GM23338 (cell line): Measurements from ENCODE around the gene SLC35F6. TPM values are rescaled to one million over a fixed set of nuclear protein-coding genes. Genes with fewer than 3 reads are reported as not detected.

Source experiments
- ATAC-seq: fragments of 200-7000 bp; cut with Tn5 transposase; 3 replicates; pipeline ENCODE4 v1.9.1; 2020
- DNase-seq: peaks from one replicate; pipeline ENCODE4 v3.0.0-alpha.2; 2015; ENCODE audit warnings: low spot score
- H2AFZ ChIP-seq: fragments of 200-600 bp; sonication (generic); 2 replicates; pipeline ENCODE4 v1.8.0; 2016; ENCODE audit warnings: antibody characterized with exemption, mild to moderate bottlenecking, moderate library complexity
- H3F3A ChIP-seq: fragments of 200-600 bp; sonication (generic); replicated peaks from 2 replicates; pipeline ENCODE4 v1.8.0; 2017; ENCODE audit warnings: antibody characterized with exemption, mixed run types, low read depth
- H3K27ac ChIP-seq: fragments of 200-600 bp; sonication (generic); 2 replicates; pipeline ENCODE4 v1.6.1; 2016; ENCODE audit warnings: low read depth
- H3K27me3 ChIP-seq: fragments of 200-600 bp; sonication (generic); 2 replicates; pipeline ENCODE4 v1.8.0; 2016; ENCODE audit warnings: mild to moderate bottlenecking, mixed run types, moderate library complexity; ENCODE audit not compliant: insufficient read depth
- H3K36me3 ChIP-seq: fragments of 200-600 bp; sonication (generic); 2 replicates; pipeline ENCODE4 v1.8.0; 2016; ENCODE audit warnings: mild to moderate bottlenecking; ENCODE audit not compliant: insufficient read depth
- H3K4me1 ChIP-seq: fragments of 200-600 bp; sonication (generic); 2 replicates; pipeline ENCODE4 v1.8.0; 2016; ENCODE audit warnings: mild to moderate bottlenecking, moderate library complexity; ENCODE audit not compliant: insufficient read depth
- H3K4me2 ChIP-seq: fragments of 200-600 bp; sonication (generic); 2 replicates; pipeline ENCODE4 v1.7.1; 2017; ENCODE audit warnings: mixed run types
- H3K4me3 ChIP-seq: fragments of 200-600 bp; sonication (generic); 2 replicates; pipeline ENCODE4 v1.6.1; 2016; ENCODE audit warnings: mixed run types
- H3K79me2 ChIP-seq: fragments of 200-600 bp; sonication (generic); replicated peaks from 2 replicates; pipeline ENCODE4 v1.8.0; 2017; ENCODE audit warnings: mild to moderate bottlenecking; ENCODE audit not compliant: insufficient read depth
- H3K9me2 ChIP-seq: fragments of 200-600 bp; sonication (generic); 2 replicates; pipeline ENCODE4 v1.8.0; 2017; ENCODE audit not compliant: insufficient read depth
- H4K20me1 ChIP-seq: fragments of 200-600 bp; sonication (generic); replicated peaks from 2 replicates; pipeline ENCODE4 v1.8.0; 2017; ENCODE audit warnings: mild to moderate bottlenecking; ENCODE audit not compliant: insufficient read depth
- H3K27ac Mint-ChIP-seq: 2 replicates; pipeline ENCODE4 v1.8.0; 2020; ENCODE audit warnings: inconsistent platforms, mild to moderate bottlenecking, moderate library complexity, mixed read lengths
- H3K27me3 Mint-ChIP-seq: 3 replicates; pipeline ENCODE4 v1.8.0; 2022; ENCODE audit warnings: low read depth, mild to moderate bottlenecking, moderate library complexity, mixed read lengths, inconsistent platforms; ENCODE audit not compliant: insufficient read depth, poor library complexity
- H3K36me3 Mint-ChIP-seq: 3 replicates; pipeline ENCODE4 v1.8.0; 2021; ENCODE audit warnings: low read depth, mild to moderate bottlenecking, inconsistent platforms, moderate library complexity, mixed read lengths
- H3K4me1 Mint-ChIP-seq: 3 replicates; pipeline ENCODE4 v1.8.0; 2020; ENCODE audit warnings: mild to moderate bottlenecking, inconsistent platforms, mixed read lengths
- H3K4me3 Mint-ChIP-seq: 3 replicates; pipeline ENCODE4 v1.8.0; 2021; ENCODE audit warnings: moderate library complexity, mild to moderate bottlenecking, inconsistent platforms, mixed read lengths
- H3K9me3 Mint-ChIP-seq: 3 replicates; pipeline ENCODE4 v1.8.0; 2020; ENCODE audit warnings: moderate library complexity, mild to moderate bottlenecking, inconsistent platforms, mixed read lengths
- CREB1 ChIP-seq: fragments of 250-450 bp; sonication (Bioruptor Pico); IDR thresholded peaks from 2 replicates; pipeline ENCODE4 v1.5.0; 2020; ENCODE audit warnings: low read depth, mild to moderate bottlenecking, moderate library complexity
- EZH2 ChIP-seq: fragments of 200-600 bp; sonication (generic); IDR thresholded peaks from one replicate; pipeline ENCODE4 v1.8.0; 2017; ENCODE audit warnings: antibody characterized with exemption, mild to moderate bottlenecking, low read depth; ENCODE audit not compliant: unreplicated experiment
- EZH2phosphoT487 ChIP-seq: fragments of 200-600 bp; sonication (generic); IDR thresholded peaks from one replicate; pipeline ENCODE4 v1.8.1; 2018; ENCODE audit warnings: antibody characterized with exemption; ENCODE audit not compliant: unreplicated experiment
- JUNB ChIP-seq: IDR thresholded peaks from one replicate; pipeline ENCODE4 v1.6.1; 2016; ENCODE audit warnings: antibody characterized with exemption; ENCODE audit not compliant: unreplicated experiment
- NANOG ChIP-seq: IDR thresholded peaks from 2 replicates; pipeline ENCODE4 v1.6.1; 2016; ENCODE audit warnings: antibody characterized with exemption, borderline replicate concordance
- POLR2AphosphoS5 ChIP-seq: IDR thresholded peaks from 2 replicates; pipeline ENCODE4 v1.6.1; 2016; ENCODE audit warnings: antibody characterized with exemption, low read depth
- STAT1 ChIP-seq: IDR thresholded peaks from one replicate; pipeline ENCODE4 v1.6.1; 2016; ENCODE audit warnings: antibody characterized with exemption; ENCODE audit not compliant: unreplicated experiment
- ZNF114 ChIP-seq: fragments of 250-450 bp; sonication (Bioruptor Pico); IDR thresholded peaks from 2 replicates; pipeline ENCODE4 v1.5.0; 2020; ENCODE audit warnings: mild to moderate bottlenecking, moderate library complexity
- ZNF331 ChIP-seq: fragments of 250-450 bp; sonication (Bioruptor Pico); IDR thresholded peaks from 2 replicates; pipeline ENCODE4 v1.5.0; 2020; ENCODE audit warnings: low read depth, mild to moderate bottlenecking, moderate library complexity
- polyA plus RNA-seq: library from polyadenylated mRNA; unstranded; fragments of >200 nt; fragmentation: Nextera tagmentation; extraction: Ambion mirVana; gene quantifications from 2 replicates; pipeline ENCODE4 v1.2.1, GENCODE V29; 2016
- total RNA-seq: library from RNA; depleted of rRNA; stranded (reverse); fragments of >200 nt; shearing (Covaris generic); gene quantifications from 2 replicates; pipeline ENCODE4 v1.2.3, GENCODE V29; 2014
- TF ChIP-seq, protein P1 (sequence below): fragments of 250-450 bp; sonication (Bioruptor Pico); IDR thresholded peaks from 2 replicates; pipeline ENCODE4 v1.5.0; 2020; ENCODE audit warnings: mild to moderate bottlenecking, moderate library complexity
- TF ChIP-seq, protein P2 (sequence below): IDR thresholded peaks from one replicate; pipeline ENCODE4 v1.6.1; 2018; ENCODE audit warnings: antibody characterized with exemption; ENCODE audit not compliant: unreplicated experiment
- TF ChIP-seq, protein P3 (sequence below), 2 experiments: fragments of 200-600 bp in 1 of 2; sonication (generic) in 1 of 2; conservative IDR thresholded peaks; 2 replicates each; pipeline versions ENCODE4 v1.5.1 to v1.6.1; 2016 to 2017; ENCODE audit warnings: antibody characterized with exemption in 2 of 2, low read depth in 2 of 2, mild to moderate bottlenecking in 2 of 2, moderate library complexity in 1 of 2
- TF ChIP-seq, protein P4 (sequence below): IDR thresholded peaks from 2 replicates; pipeline ENCODE4 v1.6.1; 2016; ENCODE audit warnings: antibody characterized with exemption

The SLC35F6 gene
- total and polyA plus RNA-seq, 2 experiments from 2014 or later, result 6.0 to 15.0 TPM

DNA sequence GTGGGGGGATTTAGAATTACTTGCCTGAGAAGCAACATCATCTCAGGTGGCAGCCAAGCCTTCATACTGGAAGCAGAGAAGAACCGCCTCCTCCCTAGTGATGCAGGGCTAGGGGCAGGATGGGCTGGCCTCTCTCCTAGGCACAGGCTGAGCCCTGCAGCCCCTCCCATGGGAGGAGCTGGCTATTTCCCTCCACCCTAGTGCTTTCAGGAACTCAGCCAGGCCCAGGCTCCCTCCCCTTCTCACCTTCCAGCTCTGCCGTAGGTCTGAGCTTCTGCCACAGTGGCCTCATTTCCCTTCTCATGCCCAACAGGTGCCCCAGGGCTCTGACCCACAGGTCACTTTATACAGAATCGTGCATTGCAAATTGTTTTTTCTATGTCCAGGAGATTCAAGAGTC lies 52.8 kb downstream of the SLC35F6 start:
- Histone ChIP-seq H3K36me3 (no peaks in the 10 kb centered on the region), H3K27me3 (no peaks in the 10 kb centered on the region), H3K27ac (no peak overlapping the region), H4K20me1 (no peaks in the 10 kb centered on the region), H3K9me2 (no peaks in the 10 kb centered on the region), H3K79me2 (no peaks in the 10 kb centered on the region), H3K4me1 (no peaks in the 10 kb centered on the region), H3K4me3 (no peak overlapping the region), H3K4me2 (no peak overlapping the region), H3F3A (no peaks in the 10 kb centered on the region), H2AFZ (no peak overlapping the region)
- H3K4me3 Mint-ChIP-seq, result no peak overlapping the region
- H3K36me3 Mint-ChIP-seq, result no peaks in the 10 kb centered on the region
- no peak overlapping the region for H3K27ac Mint-ChIP-seq
- DNase-seq, result peak; percentile 52
- H3K27me3 Mint-ChIP-seq, result peaks cover 8% of the 10 kb centered on the region
- TF ChIP-seq, protein P1, sequence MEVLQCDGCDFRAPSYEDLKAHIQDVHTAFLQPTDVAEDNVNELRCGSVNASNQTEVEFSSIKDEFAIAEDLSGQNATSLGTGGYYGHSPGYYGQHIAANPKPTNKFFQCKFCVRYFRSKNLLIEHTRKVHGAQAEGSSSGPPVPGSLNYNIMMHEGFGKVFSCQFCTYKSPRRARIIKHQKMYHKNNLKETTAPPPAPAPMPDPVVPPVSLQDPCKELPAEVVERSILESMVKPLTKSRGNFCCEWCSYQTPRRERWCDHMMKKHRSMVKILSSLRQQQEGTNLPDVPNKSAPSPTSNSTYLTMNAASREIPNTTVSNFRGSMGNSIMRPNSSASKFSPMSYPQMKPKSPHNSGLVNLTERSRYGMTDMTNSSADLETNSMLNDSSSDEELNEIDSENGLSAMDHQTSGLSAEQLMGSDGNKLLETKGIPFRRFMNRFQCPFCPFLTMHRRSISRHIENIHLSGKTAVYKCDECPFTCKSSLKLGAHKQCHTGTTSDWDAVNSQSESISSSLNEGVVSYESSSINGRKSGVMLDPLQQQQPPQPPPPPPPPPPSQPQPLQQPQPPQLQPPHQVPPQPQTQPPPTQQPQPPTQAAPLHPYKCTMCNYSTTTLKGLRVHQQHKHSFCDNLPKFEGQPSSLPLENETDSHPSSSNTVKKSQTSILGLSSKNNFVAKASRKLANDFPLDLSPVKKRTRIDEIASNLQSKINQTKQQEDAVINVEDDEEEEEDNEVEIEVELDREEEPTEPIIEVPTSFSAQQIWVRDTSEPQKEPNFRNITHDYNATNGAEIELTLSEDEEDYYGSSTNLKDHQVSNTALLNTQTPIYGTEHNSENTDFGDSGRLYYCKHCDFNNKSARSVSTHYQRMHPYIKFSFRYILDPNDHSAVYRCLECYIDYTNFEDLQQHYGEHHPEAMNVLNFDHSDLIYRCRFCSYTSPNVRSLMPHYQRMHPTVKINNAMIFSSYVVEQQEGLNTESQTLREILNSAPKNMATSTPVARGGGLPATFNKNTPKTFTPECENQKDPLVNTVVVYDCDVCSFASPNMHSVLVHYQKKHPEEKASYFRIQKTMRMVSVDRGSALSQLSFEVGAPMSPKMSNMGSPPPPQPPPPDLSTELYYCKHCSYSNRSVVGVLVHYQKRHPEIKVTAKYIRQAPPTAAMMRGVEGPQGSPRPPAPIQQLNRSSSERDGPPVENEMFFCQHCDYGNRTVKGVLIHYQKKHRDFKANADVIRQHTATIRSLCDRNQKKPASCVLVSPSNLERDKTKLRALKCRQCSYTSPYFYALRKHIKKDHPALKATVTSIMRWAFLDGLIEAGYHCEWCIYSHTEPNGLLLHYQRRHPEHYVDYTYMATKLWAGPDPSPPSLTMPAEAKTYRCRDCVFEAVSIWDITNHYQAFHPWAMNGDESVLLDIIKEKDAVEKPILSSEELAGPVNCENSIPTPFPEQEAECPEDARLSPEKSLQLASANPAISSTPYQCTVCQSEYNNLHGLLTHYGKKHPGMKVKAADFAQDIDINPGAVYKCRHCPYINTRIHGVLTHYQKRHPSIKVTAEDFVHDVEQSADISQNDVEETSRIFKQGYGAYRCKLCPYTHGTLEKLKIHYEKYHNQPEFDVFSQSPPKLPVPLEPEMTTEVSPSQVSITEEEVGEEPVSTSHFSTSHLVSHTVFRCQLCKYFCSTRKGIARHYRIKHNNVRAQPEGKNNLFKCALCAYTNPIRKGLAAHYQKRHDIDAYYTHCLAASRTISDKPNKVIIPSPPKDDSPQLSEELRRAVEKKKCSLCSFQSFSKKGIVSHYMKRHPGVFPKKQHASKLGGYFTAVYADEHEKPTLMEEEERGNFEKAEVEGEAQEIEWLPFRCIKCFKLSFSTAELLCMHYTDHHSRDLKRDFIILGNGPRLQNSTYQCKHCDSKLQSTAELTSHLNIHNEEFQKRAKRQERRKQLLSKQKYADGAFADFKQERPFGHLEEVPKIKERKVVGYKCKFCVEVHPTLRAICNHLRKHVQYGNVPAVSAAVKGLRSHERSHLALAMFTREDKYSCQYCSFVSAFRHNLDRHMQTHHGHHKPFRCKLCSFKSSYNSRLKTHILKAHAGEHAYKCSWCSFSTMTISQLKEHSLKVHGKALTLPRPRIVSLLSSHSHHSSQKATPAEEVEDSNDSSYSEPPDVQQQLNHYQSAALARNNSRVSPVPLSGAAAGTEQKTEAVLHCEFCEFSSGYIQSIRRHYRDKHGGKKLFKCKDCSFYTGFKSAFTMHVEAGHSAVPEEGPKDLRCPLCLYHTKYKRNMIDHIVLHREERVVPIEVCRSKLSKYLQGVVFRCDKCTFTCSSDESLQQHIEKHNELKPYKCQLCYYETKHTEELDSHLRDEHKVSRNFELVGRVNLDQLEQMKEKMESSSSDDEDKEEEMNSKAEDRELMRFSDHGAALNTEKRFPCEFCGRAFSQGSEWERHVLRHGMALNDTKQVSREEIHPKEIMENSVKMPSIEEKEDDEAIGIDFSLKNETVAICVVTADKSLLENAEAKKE (CRISPR knock-in tag), result no peak
- TF ChIP-seq, protein P2, sequence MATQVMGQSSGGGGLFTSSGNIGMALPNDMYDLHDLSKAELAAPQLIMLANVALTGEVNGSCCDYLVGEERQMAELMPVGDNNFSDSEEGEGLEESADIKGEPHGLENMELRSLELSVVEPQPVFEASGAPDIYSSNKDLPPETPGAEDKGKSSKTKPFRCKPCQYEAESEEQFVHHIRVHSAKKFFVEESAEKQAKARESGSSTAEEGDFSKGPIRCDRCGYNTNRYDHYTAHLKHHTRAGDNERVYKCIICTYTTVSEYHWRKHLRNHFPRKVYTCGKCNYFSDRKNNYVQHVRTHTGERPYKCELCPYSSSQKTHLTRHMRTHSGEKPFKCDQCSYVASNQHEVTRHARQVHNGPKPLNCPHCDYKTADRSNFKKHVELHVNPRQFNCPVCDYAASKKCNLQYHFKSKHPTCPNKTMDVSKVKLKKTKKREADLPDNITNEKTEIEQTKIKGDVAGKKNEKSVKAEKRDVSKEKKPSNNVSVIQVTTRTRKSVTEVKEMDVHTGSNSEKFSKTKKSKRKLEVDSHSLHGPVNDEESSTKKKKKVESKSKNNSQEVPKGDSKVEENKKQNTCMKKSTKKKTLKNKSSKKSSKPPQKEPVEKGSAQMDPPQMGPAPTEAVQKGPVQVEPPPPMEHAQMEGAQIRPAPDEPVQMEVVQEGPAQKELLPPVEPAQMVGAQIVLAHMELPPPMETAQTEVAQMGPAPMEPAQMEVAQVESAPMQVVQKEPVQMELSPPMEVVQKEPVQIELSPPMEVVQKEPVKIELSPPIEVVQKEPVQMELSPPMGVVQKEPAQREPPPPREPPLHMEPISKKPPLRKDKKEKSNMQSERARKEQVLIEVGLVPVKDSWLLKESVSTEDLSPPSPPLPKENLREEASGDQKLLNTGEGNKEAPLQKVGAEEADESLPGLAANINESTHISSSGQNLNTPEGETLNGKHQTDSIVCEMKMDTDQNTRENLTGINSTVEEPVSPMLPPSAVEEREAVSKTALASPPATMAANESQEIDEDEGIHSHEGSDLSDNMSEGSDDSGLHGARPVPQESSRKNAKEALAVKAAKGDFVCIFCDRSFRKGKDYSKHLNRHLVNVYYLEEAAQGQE, result no peak
- TF ChIP-seq POLR2AphosphoS5, result no peak
- no peak for TF ChIP-seq CREB1 (CRISPR knock-in tag)
- TF ChIP-seq NANOG, result no peak
- no peak for TF ChIP-seq ZNF114 (CRISPR knock-in tag)
- no peak for TF ChIP-seq EZH2phosphoT487
- TF ChIP-seq EZH2, result no peak
- no peak for TF ChIP-seq ZNF331 (CRISPR knock-in tag)
- TF ChIP-seq, protein P3, sequence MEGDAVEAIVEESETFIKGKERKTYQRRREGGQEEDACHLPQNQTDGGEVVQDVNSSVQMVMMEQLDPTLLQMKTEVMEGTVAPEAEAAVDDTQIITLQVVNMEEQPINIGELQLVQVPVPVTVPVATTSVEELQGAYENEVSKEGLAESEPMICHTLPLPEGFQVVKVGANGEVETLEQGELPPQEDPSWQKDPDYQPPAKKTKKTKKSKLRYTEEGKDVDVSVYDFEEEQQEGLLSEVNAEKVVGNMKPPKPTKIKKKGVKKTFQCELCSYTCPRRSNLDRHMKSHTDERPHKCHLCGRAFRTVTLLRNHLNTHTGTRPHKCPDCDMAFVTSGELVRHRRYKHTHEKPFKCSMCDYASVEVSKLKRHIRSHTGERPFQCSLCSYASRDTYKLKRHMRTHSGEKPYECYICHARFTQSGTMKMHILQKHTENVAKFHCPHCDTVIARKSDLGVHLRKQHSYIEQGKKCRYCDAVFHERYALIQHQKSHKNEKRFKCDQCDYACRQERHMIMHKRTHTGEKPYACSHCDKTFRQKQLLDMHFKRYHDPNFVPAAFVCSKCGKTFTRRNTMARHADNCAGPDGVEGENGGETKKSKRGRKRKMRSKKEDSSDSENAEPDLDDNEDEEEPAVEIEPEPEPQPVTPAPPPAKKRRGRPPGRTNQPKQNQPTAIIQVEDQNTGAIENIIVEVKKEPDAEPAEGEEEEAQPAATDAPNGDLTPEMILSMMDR (conservative IDR thresholded peaks at IDR 0.05; ENCODE audit: low read depth in 2 of 2), result no peak
- TF ChIP-seq STAT1, result no peak
- TF ChIP-seq JUNB, result no peak
- TF ChIP-seq, protein P4, sequence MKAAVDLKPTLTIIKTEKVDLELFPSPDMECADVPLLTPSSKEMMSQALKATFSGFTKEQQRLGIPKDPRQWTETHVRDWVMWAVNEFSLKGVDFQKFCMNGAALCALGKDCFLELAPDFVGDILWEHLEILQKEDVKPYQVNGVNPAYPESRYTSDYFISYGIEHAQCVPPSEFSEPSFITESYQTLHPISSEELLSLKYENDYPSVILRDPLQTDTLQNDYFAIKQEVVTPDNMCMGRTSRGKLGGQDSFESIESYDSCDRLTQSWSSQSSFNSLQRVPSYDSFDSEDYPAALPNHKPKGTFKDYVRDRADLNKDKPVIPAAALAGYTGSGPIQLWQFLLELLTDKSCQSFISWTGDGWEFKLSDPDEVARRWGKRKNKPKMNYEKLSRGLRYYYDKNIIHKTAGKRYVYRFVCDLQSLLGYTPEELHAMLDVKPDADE, result no peak
- H3K4me1 Mint-ChIP-seq, result peaks cover 6% of the 10 kb centered on the region; the same call in 2 of the 3 replicates
- no peaks in the 10 kb centered on the region; the same call in 2 of the 3 replicates for H3K9me3 Mint-ChIP-seq
- ATAC-seq, result peak; percentile 97
